Measurements from ENCODE around the gene LTK. TPM values are rescaled to one million over a fixed set of nuclear protein-coding genes. Genes with fewer than 3 reads are reported as not detected.

LTK gene
- total RNA-seq, 1 donor from 2014 or later: 0.19 TPM

DNA sequence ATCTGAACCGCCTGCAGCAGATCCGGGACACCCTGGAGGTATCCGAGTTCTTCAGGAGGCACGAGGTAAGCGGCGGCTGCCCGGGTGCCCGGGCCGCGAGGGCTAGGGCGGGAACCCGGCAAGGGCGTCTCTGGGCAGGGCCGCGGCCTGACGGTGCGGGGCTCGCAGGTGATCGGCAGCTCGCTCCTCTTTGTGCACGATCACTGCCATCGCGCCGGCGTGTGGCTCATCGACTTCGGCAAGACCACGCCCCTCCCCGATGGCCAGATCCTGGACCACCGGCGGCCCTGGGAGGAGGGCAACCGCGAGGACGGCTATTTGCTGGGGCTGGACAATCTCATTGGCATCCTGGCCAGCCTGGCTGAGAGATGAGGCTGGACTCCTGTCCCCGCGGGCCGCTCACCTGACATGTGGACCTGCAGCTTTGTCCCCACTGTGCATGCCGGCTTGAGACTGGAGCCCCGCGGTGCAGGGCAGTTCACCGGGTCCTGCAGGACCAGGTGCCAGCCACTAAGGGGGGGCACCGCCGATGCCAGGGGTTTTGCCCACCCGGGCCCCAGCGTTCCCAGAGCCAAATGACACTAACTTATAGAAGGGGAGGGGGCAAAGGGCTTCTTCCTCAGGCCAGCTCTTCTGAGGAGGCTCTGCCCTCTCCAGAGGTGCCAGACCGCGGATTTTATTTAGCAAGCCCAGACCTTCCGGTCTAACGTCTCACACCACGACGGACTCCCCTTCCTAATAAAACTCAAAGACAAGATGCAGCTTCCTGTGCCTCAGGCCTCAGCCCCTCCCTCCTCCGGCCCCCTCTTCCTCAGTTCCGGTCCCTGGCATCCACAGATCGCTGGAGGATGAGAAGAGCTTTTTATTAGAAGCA is 10.6 kb downstream of the LTK start:
- peak; percentile 18 for DNase-seq (ENCODE audit: low read depth, low spot score)
- TF ChIP-seq, protein P1, sequence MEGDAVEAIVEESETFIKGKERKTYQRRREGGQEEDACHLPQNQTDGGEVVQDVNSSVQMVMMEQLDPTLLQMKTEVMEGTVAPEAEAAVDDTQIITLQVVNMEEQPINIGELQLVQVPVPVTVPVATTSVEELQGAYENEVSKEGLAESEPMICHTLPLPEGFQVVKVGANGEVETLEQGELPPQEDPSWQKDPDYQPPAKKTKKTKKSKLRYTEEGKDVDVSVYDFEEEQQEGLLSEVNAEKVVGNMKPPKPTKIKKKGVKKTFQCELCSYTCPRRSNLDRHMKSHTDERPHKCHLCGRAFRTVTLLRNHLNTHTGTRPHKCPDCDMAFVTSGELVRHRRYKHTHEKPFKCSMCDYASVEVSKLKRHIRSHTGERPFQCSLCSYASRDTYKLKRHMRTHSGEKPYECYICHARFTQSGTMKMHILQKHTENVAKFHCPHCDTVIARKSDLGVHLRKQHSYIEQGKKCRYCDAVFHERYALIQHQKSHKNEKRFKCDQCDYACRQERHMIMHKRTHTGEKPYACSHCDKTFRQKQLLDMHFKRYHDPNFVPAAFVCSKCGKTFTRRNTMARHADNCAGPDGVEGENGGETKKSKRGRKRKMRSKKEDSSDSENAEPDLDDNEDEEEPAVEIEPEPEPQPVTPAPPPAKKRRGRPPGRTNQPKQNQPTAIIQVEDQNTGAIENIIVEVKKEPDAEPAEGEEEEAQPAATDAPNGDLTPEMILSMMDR (conservative IDR thresholded peaks at IDR 0.05): no peak
- Mint-ChIP-seq H3K4me3 (peak overlapping the region; percentile 18), H3K9me3 (no peaks in the 10 kb centered on the region), H3K27me3 (ENCODE audit: low read depth) (peaks cover 99% of the 10 kb centered on the region), H3K36me3 (ENCODE audit: low read depth) (no peaks in the 10 kb centered on the region), H3K4me1 (peaks cover 5% of the 10 kb centered on the region), H3K27ac (ENCODE audit: unreplicated experiment) (no peak overlapping the region)

DNA sequence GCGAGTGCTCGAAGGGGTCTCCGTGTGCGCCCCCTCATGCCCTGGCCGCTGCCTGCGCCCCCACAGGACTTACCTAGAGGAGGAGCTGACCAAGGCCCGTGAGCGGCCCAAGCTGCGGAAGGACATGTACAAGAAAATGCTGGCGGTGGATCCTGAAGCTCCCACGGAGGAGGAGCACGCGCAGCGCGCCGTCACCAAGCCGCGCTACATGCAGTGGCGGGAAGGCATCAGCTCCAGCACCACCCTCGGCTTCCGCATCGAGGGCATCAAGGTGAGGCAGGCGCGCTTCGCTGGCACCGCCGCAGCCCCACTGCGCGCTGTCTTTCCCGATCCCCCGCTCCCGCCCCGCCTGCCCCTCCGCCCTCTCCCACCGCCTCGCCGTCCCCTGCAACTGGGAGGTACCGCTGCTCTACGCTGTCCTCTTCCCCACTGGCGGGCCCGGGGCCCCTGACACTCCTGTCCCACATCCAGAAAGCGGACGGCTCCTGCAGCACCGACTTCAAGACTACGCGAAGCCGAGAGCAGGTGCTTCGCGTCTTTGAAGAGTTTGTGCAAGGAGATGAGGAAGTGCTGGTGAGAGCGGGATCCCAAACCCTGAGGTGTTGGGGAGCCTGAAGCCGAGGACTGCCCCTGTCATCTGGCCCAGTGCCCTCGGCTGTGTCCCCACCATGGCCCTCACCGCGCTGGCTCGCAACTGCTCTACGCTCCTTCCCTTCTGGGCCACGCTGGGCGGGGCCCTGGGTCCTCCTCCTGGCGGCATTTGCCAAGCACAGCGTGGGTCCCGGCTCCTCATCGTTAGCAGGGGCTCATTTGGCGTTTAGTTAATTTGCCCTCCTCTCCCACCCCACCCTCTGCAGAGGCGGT is 11.5 kb downstream of the LTK start:
- no peak overlapping the region for H3K4me3 Mint-ChIP-seq
- no peak overlapping the region for H3K27ac Mint-ChIP-seq (ENCODE audit: unreplicated experiment)
- H3K36me3 Mint-ChIP-seq (ENCODE audit: low read depth): no peaks in the 10 kb centered on the region
- H3K27me3 Mint-ChIP-seq (ENCODE audit: low read depth): peaks cover 99% of the 10 kb centered on the region
- no peaks in the 10 kb centered on the region for H3K9me3 Mint-ChIP-seq
- H3K4me1 Mint-ChIP-seq: peaks cover 5% of the 10 kb centered on the region
- DNase-seq (ENCODE audit: low read depth, low spot score): no peak
- TF ChIP-seq, protein P1 (conservative IDR thresholded peaks at IDR 0.05): no peak

DNA sequence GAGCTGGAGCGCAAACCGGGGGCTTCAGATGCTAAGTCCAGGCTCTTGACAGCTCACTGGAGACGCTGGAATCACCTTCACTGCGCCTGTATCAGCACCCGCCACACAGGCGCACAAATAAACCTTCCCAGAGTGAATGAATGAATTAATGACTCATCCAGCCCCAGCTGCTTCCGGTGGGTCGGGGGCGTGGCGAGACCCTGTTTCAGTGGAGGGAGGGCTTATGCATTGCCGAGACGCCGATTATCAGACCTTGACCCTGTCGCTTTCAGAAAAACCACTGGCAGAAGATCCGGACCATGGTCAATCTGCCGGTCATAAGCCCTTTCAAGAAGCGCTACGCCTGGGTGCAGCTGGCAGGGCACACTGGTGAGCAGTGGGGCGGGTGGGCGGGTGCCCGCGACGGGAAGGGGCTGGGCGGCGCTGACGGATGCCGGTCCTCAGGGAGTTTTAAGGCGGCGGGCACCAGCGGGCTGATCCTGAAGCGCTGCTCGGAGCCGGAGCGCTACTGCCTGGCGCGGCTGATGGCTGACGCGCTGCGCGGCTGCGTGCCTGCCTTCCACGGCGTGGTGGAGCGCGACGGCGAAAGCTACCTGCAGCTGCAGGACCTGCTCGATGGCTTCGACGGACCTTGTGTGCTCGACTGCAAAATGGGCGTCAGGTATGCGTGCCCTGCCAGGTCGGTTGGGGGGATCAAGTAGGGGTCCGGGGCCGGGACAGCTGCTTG is 12.3 kb downstream of the LTK start:
- peaks cover 99% of the 10 kb centered on the region for H3K27me3 Mint-ChIP-seq (ENCODE audit: low read depth)
- no peaks in the 10 kb centered on the region for H3K36me3 Mint-ChIP-seq (ENCODE audit: low read depth)
- TF ChIP-seq, protein P1 (conservative IDR thresholded peaks at IDR 0.05): no peak
- H3K4me1 Mint-ChIP-seq: peaks cover 5% of the 10 kb centered on the region
- peak overlapping the region; percentile 82 for H3K4me3 Mint-ChIP-seq
- H3K27ac Mint-ChIP-seq (ENCODE audit: unreplicated experiment): no peak overlapping the region
- DNase-seq (ENCODE audit: low read depth, low spot score): peak; percentile 23
- H3K9me3 Mint-ChIP-seq: no peaks in the 10 kb centered on the region

GRCh38 chr15:41499109-41499851 is 14.3 kb downstream of the LTK start:
- Mint-ChIP-seq H3K4me3 (no peak overlapping the region), H3K4me1 (peaks cover 5% of the 10 kb centered on the region), H3K27me3 (ENCODE audit: low read depth) (peaks cover 98% of the 10 kb centered on the region), H3K9me3 (no peaks in the 10 kb centered on the region), H3K36me3 (ENCODE audit: low read depth) (no peaks in the 10 kb centered on the region), H3K27ac (ENCODE audit: unreplicated experiment) (no peak overlapping the region)
- TF ChIP-seq, protein P1 (conservative IDR thresholded peaks at IDR 0.05): no peak
- no peak for DNase-seq (ENCODE audit: low read depth, low spot score)

Data from neural crest cell (in vitro differentiated cells).